Stomach (tissue), 9 donors: ENCODE results near the gene FANK1. TPM values are rescaled to one million over a fixed set of nuclear protein-coding genes. Genes with fewer than 3 reads are reported as not detected.

Source experiments
- DNase-seq, 2 donors: peaks; one replicate each; pipeline versions ENCODE4 v3.0.0 to v3.0.0-alpha.2; 2013 to 2019
- H3K27ac ChIP-seq, 5 donors: fragments of 200-600 bp in 4 of 5; sonication (generic) in 4 of 5; one replicate each; pipeline ENCODE4 v1.5.1; 2013 to 2019; ENCODE audit warnings: mild to moderate bottlenecking in 1 of 5, moderate library complexity in 1 of 5
- H3K27me3 ChIP-seq, 3 donors: fragments of 200-600 bp; sonication (generic); one replicate each; pipeline ENCODE4 v1.5.1; 2017 to 2019; ENCODE audit warnings: mixed run types in 1 of 3
- H3K36me3 ChIP-seq, 4 donors: fragments of 200-600 bp; sonication (generic); 1 replicate in 3 of 4; 2 replicates in 1 of 4; pipeline ENCODE4 v1.5.1; 2016 to 2019
- H3K4me1 ChIP-seq, 4 donors: fragments of 200-600 bp; sonication (generic); one replicate each; pipeline ENCODE4 v1.5.1; 2016 to 2019
- H3K4me3 ChIP-seq, 4 donors: fragments of 200-600 bp; sonication (generic) in 3 of 4; one replicate each; pipeline ENCODE4 v1.5.1; 2016 to 2019; ENCODE audit warnings: mild to moderate bottlenecking in 1 of 4
- H3K9me3 ChIP-seq, 4 donors: fragments of 200-600 bp; sonication (generic); one replicate each; pipeline ENCODE4 v1.5.1; 2016 to 2019
- EP300 ChIP-seq: sonication (generic); formaldehyde crosslinking; IDR thresholded peaks from one replicate; pipeline ENCODE4 v1.6.1; 2017; ENCODE audit warnings: antibody characterized with exemption
- POLR2A ChIP-seq, 4 donors: fragments of 450-650 bp; IDR thresholded peaks; one replicate each; pipeline ENCODE4 v1.6.1; 2016; ENCODE audit warnings: antibody characterized with exemption in 4 of 4, control low read depth in 2 of 4, mild to moderate bottlenecking in 1 of 4, moderate library complexity in 1 of 4
- POLR2AphosphoS5 ChIP-seq, 3 donors: sonication (generic); formaldehyde crosslinking; IDR thresholded peaks; one replicate each; pipeline ENCODE4 v1.6.1; 2016; ENCODE audit warnings: antibody characterized with exemption in 3 of 3
- WGBS, 5 donors: extraction: QIAGEN DNeasy Blood & Tissue Kit in 3 of 5; methylation state at CpG; one replicate each; pipeline versions ENCODE4 v1.1.5 to v1.1.7; 2013 to 2018; 5-methylcytosine and 5-hydroxymethylcytosine counted together
- intact Hi-C: fragments of 100-400 bp; cut with DNase I; formaldehyde crosslinking; loops from one replicate; pipeline ENCODE4 v1.15.1; 2023; ENCODE audit warnings: low total_unique reads
- polyA plus RNA-seq, 3 donors: library from polyadenylated mRNA; stranded (reverse); fragments of 200-250 nt; gene quantifications; one replicate each; pipeline ENCODE4 v1.2.3, GENCODE V29; 2013
- total RNA-seq, 5 donors: library from RNA; depleted of rRNA; stranded (reverse); fragments of >200 nt; gene quantifications; one replicate each; pipeline versions ENCODE4 v1.1.0 to v1.2.3, GENCODE V29; 2014 to 2016
- TF ChIP-seq, protein P1 (sequence below), 7 experiments: fragments of 450-650 bp in 4 of 7; fragments of 200-600 bp in 3 of 7; sonication (generic) in 3 of 7; IDR thresholded peaks; one replicate each; pipeline ENCODE4 v1.5.1; 2016 to 2019; ENCODE audit warnings: antibody characterized with exemption in 7 of 7, control low read depth in 2 of 7, mild to moderate bottlenecking in 1 of 7
- donor health status: healthy with polysubstance abuse.
- donor health status: Bipolar disorder and iron deficiency.
- donor health status: healthy.

The FANK1 gene
- total and polyA plus RNA-seq, 8 donors = 1.6 to 13.3 (median 6.4) TPM

DNA sequence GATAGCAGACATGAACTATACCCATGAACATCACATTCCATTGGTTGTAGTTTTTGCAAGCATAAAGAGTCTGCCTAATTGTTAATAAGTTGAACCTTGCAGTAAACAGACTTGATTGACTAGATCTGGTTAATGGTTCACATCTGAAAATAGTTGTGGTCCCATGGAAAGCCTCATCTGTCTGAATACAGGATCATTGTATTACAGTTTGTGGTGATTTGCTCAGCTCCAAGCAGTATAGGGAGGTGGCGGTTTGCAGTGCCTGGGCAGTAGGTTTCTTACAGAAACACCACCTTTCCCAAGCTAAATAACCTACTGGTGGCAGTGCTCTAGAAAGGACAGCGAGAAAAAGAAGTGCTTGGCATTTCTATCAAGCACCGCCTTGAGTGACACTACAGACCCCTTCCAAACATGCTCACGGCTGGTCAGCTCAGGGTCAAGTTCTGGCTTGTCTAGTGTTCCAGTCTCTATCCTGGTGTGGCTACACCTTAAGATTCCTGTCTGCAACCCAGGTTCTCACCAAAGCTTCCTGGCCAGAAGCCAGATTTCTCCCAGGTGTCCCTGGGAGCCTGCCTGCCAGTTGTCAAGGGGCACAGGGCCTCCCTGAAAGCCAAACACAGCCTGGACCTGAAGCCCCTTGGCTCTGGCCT is 119.9 kb downstream of the FANK1 start:
- no peaks in the 10 kb centered on the region for H3K27me3 ChIP-seq
- peaks cover 0 to 6% (median 0%) of the 10 kb centered on the region in 4 donors for H3K4me1 ChIP-seq
- no peaks in the 10 kb centered on the region for H3K36me3 ChIP-seq
- no peak overlapping the region for H3K4me3 ChIP-seq
- DNase-seq = no peak
- WGBS, 5 donors = 92 to 98% (median 95%) methylated on average over 4 of the region's 4 CpGs
- no peaks in the 10 kb centered on the region for H3K9me3 ChIP-seq
- intact Hi-C loops = no loop called here
- H3K27ac ChIP-seq = no peak overlapping the region
- no peak for TF ChIP-seq POLR2AphosphoS5 (IDR thresholded peaks at IDR 0.05)
- TF ChIP-seq, protein P1, sequence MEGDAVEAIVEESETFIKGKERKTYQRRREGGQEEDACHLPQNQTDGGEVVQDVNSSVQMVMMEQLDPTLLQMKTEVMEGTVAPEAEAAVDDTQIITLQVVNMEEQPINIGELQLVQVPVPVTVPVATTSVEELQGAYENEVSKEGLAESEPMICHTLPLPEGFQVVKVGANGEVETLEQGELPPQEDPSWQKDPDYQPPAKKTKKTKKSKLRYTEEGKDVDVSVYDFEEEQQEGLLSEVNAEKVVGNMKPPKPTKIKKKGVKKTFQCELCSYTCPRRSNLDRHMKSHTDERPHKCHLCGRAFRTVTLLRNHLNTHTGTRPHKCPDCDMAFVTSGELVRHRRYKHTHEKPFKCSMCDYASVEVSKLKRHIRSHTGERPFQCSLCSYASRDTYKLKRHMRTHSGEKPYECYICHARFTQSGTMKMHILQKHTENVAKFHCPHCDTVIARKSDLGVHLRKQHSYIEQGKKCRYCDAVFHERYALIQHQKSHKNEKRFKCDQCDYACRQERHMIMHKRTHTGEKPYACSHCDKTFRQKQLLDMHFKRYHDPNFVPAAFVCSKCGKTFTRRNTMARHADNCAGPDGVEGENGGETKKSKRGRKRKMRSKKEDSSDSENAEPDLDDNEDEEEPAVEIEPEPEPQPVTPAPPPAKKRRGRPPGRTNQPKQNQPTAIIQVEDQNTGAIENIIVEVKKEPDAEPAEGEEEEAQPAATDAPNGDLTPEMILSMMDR (IDR thresholded peaks at IDR 0.05) = no peak
- no peak for TF ChIP-seq POLR2A (IDR thresholded peaks at IDR 0.05)
- TF ChIP-seq EP300 = no peak

DNA sequence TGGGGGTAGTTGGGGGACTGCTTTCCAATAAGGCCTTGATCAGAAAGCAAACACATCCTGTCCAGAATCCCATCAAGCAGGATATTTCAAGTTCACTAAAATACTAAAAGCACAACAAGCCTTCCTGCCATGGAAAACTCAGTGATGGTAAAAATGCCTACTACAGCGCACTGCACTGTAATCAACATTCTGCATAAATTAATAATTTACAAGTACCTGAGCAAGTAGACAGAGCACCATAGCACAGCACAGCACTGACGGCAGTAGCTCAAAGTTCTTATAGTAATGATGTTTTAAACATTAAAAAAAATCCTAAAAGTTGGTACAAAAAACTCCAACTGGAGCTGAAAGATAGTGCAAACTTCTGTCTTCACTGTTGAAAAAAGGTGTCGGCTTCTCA is 120.5 kb downstream of the FANK1 start:
- intact Hi-C loops = no loop called here
- no peaks in the 10 kb centered on the region for H3K27me3 ChIP-seq
- no peak for TF ChIP-seq POLR2AphosphoS5 (IDR thresholded peaks at IDR 0.05)
- TF ChIP-seq POLR2A (IDR thresholded peaks at IDR 0.05) = no peak
- TF ChIP-seq, protein P1 (IDR thresholded peaks at IDR 0.05) = no peak
- no peak for TF ChIP-seq EP300
- no peak overlapping the region for H3K27ac ChIP-seq
- no peaks in the 10 kb centered on the region for H3K36me3 ChIP-seq
- no peak overlapping the region for H3K4me3 ChIP-seq
- 86 to 96% (median 93%) methylated on average over 3 of the region's 3 CpGs for WGBS, 5 donors
- peaks cover 0 to 6% (median 0%) of the 10 kb centered on the region in 4 donors for H3K4me1 ChIP-seq
- no peaks in the 10 kb centered on the region for H3K9me3 ChIP-seq
- no peak for DNase-seq

DNA sequence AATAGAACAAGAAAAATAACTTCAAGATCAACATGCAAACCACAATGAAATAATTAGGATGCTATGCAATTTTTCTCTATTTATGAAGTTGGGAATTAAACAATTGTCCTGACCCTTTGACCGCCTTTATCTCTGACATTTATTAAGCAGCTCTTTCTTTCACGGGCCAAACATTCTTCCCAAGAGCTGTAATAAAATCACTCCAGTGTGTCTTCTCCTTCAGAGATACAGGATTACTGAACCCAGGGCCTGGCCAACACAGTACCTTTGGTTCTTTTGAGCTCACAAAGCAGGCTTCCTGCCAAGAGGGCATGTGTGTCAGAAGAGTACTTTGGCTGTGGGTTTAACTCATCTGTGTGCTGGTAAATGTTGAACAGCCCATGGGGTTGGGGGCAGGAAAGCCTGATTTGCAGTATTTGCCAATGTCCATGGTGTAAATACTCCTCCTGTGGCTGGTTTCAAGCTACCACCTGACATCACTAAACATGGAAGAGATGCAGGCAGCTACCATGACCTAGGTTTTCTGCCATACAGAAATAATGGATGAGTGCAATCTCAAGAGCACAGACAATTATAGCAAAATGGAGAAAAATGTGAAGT is 121.7 kb downstream of the FANK1 start:
- peak in 1 of 2 donors; percentile 30 for DNase-seq
- Histone ChIP-seq H3K4me1 (peaks cover 0 to 6% (median 0%) of the 10 kb centered on the region in 4 donors), H3K27ac (no peak overlapping the region), H3K9me3 (no peaks in the 10 kb centered on the region), H3K27me3 (no peaks in the 10 kb centered on the region), H3K4me3 (no peak overlapping the region), H3K36me3 (no peaks in the 10 kb centered on the region)
- intact Hi-C loops = no loop called here
- no peak for TF ChIP-seq POLR2A (IDR thresholded peaks at IDR 0.05)
- TF ChIP-seq POLR2AphosphoS5 (IDR thresholded peaks at IDR 0.05) = no peak
- TF ChIP-seq, protein P1 (IDR thresholded peaks at IDR 0.05) = no peak
- TF ChIP-seq EP300 = no peak
- 58 to 71% (median 65%) methylated on average over 2 of the region's 2 CpGs for WGBS, 5 donors

DNA sequence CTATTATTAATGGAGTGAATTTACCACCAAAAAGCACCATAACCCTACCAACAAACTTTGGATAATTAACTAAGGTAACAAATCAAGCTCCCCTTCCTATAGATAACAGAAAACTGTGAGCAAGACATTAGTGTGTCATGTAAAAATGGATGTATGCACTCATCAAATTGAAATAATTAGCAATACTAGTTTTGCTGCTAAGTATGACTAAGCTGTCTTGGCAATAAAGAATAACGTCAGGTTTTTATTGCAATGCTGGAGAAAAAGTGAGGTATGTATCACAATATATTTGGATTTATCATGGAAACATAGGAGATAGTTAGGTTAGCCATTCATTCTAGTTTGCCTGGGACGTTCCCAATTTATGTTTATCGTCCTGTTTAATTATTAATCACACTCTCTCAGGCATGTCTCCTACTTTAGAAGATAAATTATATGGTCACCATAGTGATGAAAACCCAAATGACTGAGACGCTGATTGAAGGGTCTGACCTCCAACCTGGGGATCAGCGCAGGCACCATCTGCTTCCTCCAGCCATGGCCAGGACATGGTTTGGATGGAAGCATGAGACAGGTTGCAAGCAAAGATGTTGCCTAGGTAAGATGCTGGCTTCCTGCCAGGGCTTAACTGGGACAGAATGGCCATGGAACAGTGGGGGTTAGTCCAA is 125.6 kb downstream of the FANK1 start:
- Histone ChIP-seq H3K4me3 (no peak overlapping the region), H3K9me3 (peaks cover 0 to 20% (median 13%) of the 10 kb centered on the region in 4 donors), H3K36me3 (no peaks in the 10 kb centered on the region), H3K27me3 (no peaks in the 10 kb centered on the region), H3K4me1 (no peaks in the 10 kb centered on the region), H3K27ac (no peak overlapping the region)
- intact Hi-C loops = no loop called here
- WGBS, 5 donors = 44 to 72% (median 59%) methylated on average over 5 of the region's 5 CpGs
- TF ChIP-seq POLR2AphosphoS5 (IDR thresholded peaks at IDR 0.05) = no peak
- TF ChIP-seq POLR2A (IDR thresholded peaks at IDR 0.05) = no peak
- TF ChIP-seq EP300 = no peak
- TF ChIP-seq, protein P1 (IDR thresholded peaks at IDR 0.05) = no peak
- peak in 1 of 2 donors; percentile 24 for DNase-seq
